ENCODE results near the gene HOMER1. TPM values are rescaled to one million over a fixed set of nuclear protein-coding genes. Genes with fewer than 3 reads are reported as not detected.

The HOMER1 gene
- total and polyA plus RNA-seq, 9 of the 15 experiments (the other 6 are each of a cell fraction or from before 2014, with no cell fraction given) = 6.3 to 39.9 (median 9.9) TPM

DNA sequence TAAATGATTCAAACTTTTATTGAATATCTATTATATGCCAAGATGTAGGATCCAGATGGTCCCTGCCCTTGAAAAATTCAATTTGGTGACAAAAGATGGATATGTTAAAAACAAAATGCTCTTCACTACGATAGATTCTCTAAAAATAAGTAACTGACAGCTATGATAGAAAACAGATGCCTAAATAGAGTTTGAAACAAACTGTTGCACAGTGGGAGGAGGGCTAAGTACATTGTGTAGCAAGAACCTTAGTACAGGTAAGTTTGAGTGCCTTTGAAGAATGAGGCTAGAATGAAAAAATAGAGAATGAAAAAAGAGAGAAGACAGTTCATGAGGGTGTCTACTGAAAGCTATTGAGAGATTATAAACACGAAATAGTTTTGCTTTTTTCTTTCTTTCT lies 54.3 kb downstream of the HOMER1 start:
- no TSS peak for BruUV-seq (replicated peaks)
- in situ Hi-C loops (cut with MboI) = loop anchor here (10.0 kb wide), 1 partner anchor 325 kb away; no protein-coding TSS in a partner anchor
- no peaks in the 10 kb centered on the region for H4K20me1 ChIP-seq (replicated peaks; ENCODE audit: control insufficient read depth, insufficient read depth, low read length)
- ChIA-PET POLR2A (interaction anchor here (1.2 kb wide), 1 partner anchor 152 kb away, joined by 3 read pairs; no protein-coding TSS in a partner anchor), CTCF (ENCODE audit: low intra/inter-chr PET ratio) (no interaction called here)
- H3K4me1 ChIP-seq (replicated peaks in 1 of 2; ENCODE audit: control insufficient read depth in 2 of 2, insufficient read depth in 2 of 2, low read length in 2 of 2) = no peaks in the 10 kb centered on the region
- TF ChIP-seq RB1 (IDR thresholded peaks at IDR 0.05; ENCODE audit: low read depth) (no peak), ZNF146 (CRISPR knock-in tag; IDR thresholded peaks at IDR 0.05; ENCODE audit: unreplicated experiment) (no peak), SIRT6 (IDR thresholded peaks at IDR 0.05; ENCODE audit: low read depth, low read length) (no peak), JUNB (CRISPR knock-in tag; conservative IDR thresholded peaks at IDR 0.05) (no peak), ZNF696 (CRISPR knock-in tag; conservative IDR thresholded peaks at IDR 0.05) (no peak), ZFP30 (CRISPR knock-in tag; IDR thresholded peaks at IDR 0.05; ENCODE audit: borderline replicate concordance) (no peak)
- TF ChIP-seq, protein P1, sequence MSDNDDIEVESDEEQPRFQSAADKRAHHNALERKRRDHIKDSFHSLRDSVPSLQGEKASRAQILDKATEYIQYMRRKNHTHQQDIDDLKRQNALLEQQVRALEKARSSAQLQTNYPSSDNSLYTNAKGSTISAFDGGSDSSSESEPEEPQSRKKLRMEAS (CRISPR knock-in tag; IDR thresholded peaks at IDR 0.05) = no peak
- TF ChIP-seq, protein P2, sequence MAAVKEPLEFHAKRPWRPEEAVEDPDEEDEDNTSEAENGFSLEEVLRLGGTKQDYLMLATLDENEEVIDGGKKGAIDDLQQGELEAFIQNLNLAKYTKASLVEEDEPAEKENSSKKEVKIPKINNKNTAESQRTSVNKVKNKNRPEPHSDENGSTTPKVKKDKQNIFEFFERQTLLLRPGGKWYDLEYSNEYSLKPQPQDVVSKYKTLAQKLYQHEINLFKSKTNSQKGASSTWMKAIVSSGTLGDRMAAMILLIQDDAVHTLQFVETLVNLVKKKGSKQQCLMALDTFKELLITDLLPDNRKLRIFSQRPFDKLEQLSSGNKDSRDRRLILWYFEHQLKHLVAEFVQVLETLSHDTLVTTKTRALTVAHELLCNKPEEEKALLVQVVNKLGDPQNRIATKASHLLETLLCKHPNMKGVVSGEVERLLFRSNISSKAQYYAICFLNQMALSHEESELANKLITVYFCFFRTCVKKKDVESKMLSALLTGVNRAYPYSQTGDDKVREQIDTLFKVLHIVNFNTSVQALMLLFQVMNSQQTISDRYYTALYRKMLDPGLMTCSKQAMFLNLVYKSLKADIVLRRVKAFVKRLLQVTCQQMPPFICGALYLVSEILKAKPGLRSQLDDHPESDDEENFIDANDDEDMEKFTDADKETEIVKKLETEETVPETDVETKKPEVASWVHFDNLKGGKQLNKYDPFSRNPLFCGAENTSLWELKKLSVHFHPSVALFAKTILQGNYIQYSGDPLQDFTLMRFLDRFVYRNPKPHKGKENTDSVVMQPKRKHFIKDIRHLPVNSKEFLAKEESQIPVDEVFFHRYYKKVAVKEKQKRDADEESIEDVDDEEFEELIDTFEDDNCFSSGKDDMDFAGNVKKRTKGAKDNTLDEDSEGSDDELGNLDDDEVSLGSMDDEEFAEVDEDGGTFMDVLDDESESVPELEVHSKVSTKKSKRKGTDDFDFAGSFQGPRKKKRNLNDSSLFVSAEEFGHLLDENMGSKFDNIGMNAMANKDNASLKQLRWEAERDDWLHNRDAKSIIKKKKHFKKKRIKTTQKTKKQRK (IDR thresholded peaks at IDR 0.05; ENCODE audit: borderline replicate concordance, low read depth, low read length) = no peak
- TF ChIP-seq, protein P3, sequence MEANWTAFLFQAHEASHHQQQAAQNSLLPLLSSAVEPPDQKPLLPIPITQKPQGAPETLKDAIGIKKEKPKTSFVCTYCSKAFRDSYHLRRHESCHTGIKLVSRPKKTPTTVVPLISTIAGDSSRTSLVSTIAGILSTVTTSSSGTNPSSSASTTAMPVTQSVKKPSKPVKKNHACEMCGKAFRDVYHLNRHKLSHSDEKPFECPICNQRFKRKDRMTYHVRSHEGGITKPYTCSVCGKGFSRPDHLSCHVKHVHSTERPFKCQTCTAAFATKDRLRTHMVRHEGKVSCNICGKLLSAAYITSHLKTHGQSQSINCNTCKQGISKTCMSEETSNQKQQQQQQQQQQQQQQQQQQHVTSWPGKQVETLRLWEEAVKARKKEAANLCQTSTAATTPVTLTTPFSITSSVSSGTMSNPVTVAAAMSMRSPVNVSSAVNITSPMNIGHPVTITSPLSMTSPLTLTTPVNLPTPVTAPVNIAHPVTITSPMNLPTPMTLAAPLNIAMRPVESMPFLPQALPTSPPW (CRISPR knock-in tag; IDR thresholded peaks at IDR 0.05) = no peak
- 26% methylated on average over 2 of the region's 2 CpGs for WGBS (ENCODE audit: insufficient coverage, low coverage, missing lambda C conversion rate)
- no peak overlapping the region for H2AFZ ChIP-seq (ENCODE audit: low read depth, low read length)
- intact Hi-C loops (cut with micrococcal nuclease) = loop anchor here (10.0 kb wide), 1 partner anchor 115 kb away; no protein-coding TSS in a partner anchor
- DNase-seq (ENCODE audit: extremely low read depth in 1 of 4, low spot score in 3 of 4) (no peak), ATAC-seq (no peak), FAIRE-seq (no peak)
- H3K9me3 ChIP-seq (replicated peaks; ENCODE audit: control insufficient read depth, insufficient read depth, low read depth, low read length) = no peaks in the 10 kb centered on the region
- 0 out of 3 replicates have a peak, but pooled peaks cover 3% of the 10 kb centered on the region for H3K36me3 ChIP-seq (ENCODE audit: control insufficient read depth, insufficient read depth, low read length)
- no peaks in the 10 kb centered on the region for H3K9me1 ChIP-seq (ENCODE audit: control insufficient read depth, insufficient read depth, low read length)
- no peaks in the 10 kb centered on the region for H3K27me3 ChIP-seq (ENCODE audit: control insufficient read depth in 2 of 2, insufficient read depth in 2 of 2, low read length in 2 of 2)
- H3K27ac ChIP-seq (ENCODE audit: extremely low read depth, low read depth, low read length) = no peak overlapping the region
- no peak overlapping the region for H3K4me3 ChIP-seq
- H3K4me2 ChIP-seq (ENCODE audit: insufficient read depth, low read length) = no peak overlapping the region
- no peak overlapping the region for H3K9ac ChIP-seq (ENCODE audit: insufficient read depth in 1 of 2, low read depth in 2 of 2, low read length in 2 of 2)
- H3K79me2 ChIP-seq (ENCODE audit: control insufficient read depth, insufficient read depth, low read length) = peaks cover 15% of the 10 kb centered on the region; the same call in 2 of the 3 replicates
